Gastrocnemius medialis (tissue), 4 donors: ENCODE data around the gene GSPT1. TPM values are rescaled to one million over a fixed set of nuclear protein-coding genes. Genes with fewer than 3 reads are reported as not detected.

Experiments used
- ATAC-seq, 2 donors: fragments of 150-250 bp; one replicate each; pipeline ENCODE4 v1.9.1; 2016
- DNase-seq, 2 donors: peaks; one replicate each; pipeline ENCODE4 v3.0.0-alpha.2; 2019
- H3K27ac ChIP-seq, 4 donors: fragments of 200-600 bp; sonication (generic); 1 replicate in 1 of 4; 2 replicates in 3 of 4; pipeline ENCODE4 v1.5.1; 2016 to 2018; ENCODE audit warnings: mild to moderate bottlenecking in 2 of 4, moderate library complexity in 1 of 4
- H3K27me3 ChIP-seq, 3 donors: fragments of 200-600 bp; sonication (generic) in 2 of 3; 1 replicate in 1 of 3; 2 replicates in 2 of 3; pipeline versions ENCODE4 v1.5.1 to v1.6.0; 2016 to 2019; ENCODE audit warnings: mild to moderate bottlenecking in 1 of 3, moderate library complexity in 1 of 3
- H3K36me3 ChIP-seq, 2 donors: fragments of 200-600 bp; sonication (generic) in 1 of 2; one replicate each; pipeline ENCODE4 v1.5.1; 2017 to 2018
- H3K4me1 ChIP-seq, 2 donors: fragments of 200-600 bp; sonication (generic) in 1 of 2; one replicate each; pipeline ENCODE4 v1.5.1; 2016 to 2017; ENCODE audit warnings: mild to moderate bottlenecking in 2 of 2
- H3K4me3 ChIP-seq, 4 donors: fragments of 200-600 bp; sonication (generic) in 3 of 4; 1 replicate in 1 of 4; 2 replicates in 3 of 4; pipeline ENCODE4 v1.5.1; 2016 to 2019; ENCODE audit warnings: mild to moderate bottlenecking in 2 of 4
- H3K9me3 ChIP-seq, 3 donors: fragments of 200-600 bp; sonication (generic) in 2 of 3; 1 replicate in 1 of 3; 2 replicates in 2 of 3; pipeline ENCODE4 v1.5.1; 2016 to 2019
- POLR2A ChIP-seq, 2 donors: fragments of 450-650 bp; IDR thresholded peaks; one replicate each; pipeline ENCODE4 v1.6.1; 2017; ENCODE audit warnings: antibody characterized with exemption in 2 of 2, mild to moderate bottlenecking in 2 of 2, moderate library complexity in 2 of 2
- in situ Hi-C, 4 donors: fragments of 200-750 bp; cut with MboI; loops; one replicate each; pipeline versions ENCODE4 v1.15.0 to v1.8.0; 2017; ENCODE audit warnings: low sequenced_read_pairs in 4 of 4
- intact Hi-C: fragments of 100-400 bp; cut with DNase I; formaldehyde crosslinking; loops from one replicate; pipeline ENCODE4 v1.15.1; 2023; ENCODE audit warnings: low total_unique reads
- total RNA-seq, 4 donors: library from RNA; depleted of rRNA; stranded (reverse); fragments of >200 nt; gene quantifications; one replicate each; pipeline versions ENCODE4 v1.1.0 to v1.2.3, GENCODE V29; 2016
- TF ChIP-seq, protein P1 (sequence below), 5 experiments: fragments of 450-650 bp in 3 of 5; fragments of 200-600 bp in 2 of 5; sonication (generic) in 2 of 5; IDR thresholded peaks in 4 of 5; conservative IDR thresholded peaks in 1 of 5; 1 replicate in 4 of 5; 2 replicates in 1 of 5; pipeline ENCODE4 v1.5.1; 2016 to 2019; ENCODE audit warnings: antibody characterized with exemption in 5 of 5, mild to moderate bottlenecking in 3 of 5, moderate library complexity in 3 of 5

Gene GSPT1
- total RNA-seq, 4 donors from 2014 or later, result 86.9 to 169 (median 139) TPM

DNA sequence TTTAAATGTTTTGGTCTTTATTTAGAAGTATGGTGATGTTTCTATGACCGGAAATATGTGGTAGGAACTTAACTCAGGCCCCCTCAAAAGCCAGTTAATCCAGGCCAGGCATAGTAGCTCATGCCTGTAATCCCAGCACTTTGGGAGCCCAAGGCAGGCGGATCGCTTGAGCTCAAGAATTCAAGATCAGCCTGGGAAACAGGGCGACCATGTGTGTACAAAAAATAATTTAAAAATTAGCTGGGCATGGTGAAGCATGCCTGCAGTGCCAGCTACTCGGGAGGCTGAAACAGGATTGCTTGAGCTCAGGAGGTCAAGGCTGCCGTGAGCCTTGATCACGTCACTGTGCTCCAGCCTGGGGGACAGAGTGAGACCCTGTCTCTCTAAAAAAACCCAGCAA, 74.7 kb downstream of the GSPT1 start:
- Histone ChIP-seq H3K4me3 (no peak overlapping the region), H3K27ac (no peak overlapping the region), H3K4me1 (peaks cover 0 to 3% of the 10 kb centered on the region in 2 donors), H3K36me3 (peaks cover 4 to 98% of the 10 kb centered on the region in 2 donors), H3K27me3 (no peaks in the 10 kb centered on the region), H3K9me3 (no peaks in the 10 kb centered on the region)
- ATAC-seq, result no peak
- TF ChIP-seq, protein P1, sequence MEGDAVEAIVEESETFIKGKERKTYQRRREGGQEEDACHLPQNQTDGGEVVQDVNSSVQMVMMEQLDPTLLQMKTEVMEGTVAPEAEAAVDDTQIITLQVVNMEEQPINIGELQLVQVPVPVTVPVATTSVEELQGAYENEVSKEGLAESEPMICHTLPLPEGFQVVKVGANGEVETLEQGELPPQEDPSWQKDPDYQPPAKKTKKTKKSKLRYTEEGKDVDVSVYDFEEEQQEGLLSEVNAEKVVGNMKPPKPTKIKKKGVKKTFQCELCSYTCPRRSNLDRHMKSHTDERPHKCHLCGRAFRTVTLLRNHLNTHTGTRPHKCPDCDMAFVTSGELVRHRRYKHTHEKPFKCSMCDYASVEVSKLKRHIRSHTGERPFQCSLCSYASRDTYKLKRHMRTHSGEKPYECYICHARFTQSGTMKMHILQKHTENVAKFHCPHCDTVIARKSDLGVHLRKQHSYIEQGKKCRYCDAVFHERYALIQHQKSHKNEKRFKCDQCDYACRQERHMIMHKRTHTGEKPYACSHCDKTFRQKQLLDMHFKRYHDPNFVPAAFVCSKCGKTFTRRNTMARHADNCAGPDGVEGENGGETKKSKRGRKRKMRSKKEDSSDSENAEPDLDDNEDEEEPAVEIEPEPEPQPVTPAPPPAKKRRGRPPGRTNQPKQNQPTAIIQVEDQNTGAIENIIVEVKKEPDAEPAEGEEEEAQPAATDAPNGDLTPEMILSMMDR (IDR thresholded peaks at IDR 0.05 in 4 of 5, conservative IDR thresholded peaks at IDR 0.05 in 1 of 5), result no peak
- TF ChIP-seq POLR2A (IDR thresholded peaks at IDR 0.05), result no peak
- no peak for DNase-seq
- intact Hi-C loops, result loop anchor here (10.0 kb wide), 1 partner anchor 896 kb away; the partner anchor contains the start of genes CLEC16A and DEXI
- in situ Hi-C loops, result no loop called here

DNA sequence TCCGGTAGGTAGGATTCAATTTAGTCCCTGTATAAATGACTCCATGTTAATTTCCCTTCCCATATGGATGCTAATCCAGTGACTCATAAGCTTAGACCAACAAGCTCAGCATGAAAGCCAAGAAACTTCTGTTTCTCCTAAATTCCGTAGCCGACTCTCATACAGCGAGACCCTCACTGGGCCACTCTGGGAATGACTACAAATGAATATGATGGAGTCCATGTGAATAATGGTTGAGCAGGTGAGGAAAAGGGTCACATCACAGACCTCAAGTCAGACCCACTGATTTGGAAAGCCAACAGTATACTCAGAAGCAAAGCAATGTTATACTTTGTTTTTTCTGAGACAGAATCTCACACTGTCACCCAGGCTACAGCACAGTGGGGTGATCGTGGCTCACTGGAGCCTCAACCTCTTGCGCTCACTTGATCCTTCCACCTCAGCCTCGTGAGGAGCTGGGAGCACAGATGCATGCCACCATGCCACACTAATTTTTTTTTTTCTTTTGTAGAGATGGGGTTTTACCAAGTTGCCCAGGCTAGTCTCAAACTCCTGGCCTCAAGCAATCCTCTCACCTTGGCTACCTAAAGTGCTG, 79.0 kb downstream of the GSPT1 start:
- ATAC-seq (no peak), DNase-seq (no peak)
- Histone ChIP-seq H3K4me1 (peaks cover 11 to 24% of the 10 kb centered on the region in 2 donors), H3K9me3 (no peaks in the 10 kb centered on the region), H3K36me3 (peaks cover 0 to 56% of the 10 kb centered on the region in 2 donors), H3K4me3 (no peak overlapping the region), H3K27me3 (no peaks in the 10 kb centered on the region), H3K27ac (peak overlapping the region; percentile 84 to 89 (median 88))
- TF ChIP-seq, protein P1 (IDR thresholded peaks at IDR 0.05 in 4 of 5, conservative IDR thresholded peaks at IDR 0.05 in 1 of 5), result no peak
- in situ Hi-C loops, result no loop called here
- intact Hi-C loops, result loop anchor here (2.0 kb wide), 1 partner anchor 14 kb away; the partner anchor contains the start of gene RSL1D1

DNA sequence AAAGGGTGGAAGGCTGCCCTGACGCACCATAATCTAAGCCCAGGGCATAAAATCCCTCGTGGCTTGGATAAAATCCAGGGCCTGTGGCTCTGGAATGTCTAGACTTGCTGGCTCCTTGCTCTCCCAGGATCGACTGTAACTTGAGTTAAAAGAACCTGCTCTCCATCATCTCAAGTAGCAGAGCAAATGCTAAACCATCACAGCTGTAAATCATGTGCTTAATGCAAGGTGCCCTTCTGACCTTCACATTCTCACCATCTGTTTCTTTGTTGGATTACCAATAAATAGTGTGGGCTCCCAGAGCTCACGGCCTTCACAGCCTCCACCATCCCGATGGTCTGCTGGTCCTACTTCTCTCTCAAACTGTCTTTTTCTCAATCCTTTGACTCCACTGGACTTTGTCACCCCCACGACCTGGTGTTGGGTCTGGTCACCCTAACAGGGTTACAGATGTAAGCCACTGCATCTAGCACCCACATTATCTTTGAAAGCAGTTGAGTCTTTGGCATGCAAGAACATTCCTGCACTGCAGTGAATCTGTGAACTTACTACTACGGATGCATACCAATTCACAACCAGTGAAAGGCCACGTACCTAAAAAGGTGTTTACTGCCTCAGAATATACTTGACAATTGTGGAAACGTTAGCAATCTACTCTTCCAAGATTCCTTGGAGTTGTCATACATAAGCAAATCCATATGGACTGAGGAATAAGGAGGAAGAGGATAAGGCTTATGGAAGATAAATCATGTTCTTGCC, 79.7 kb downstream of the GSPT1 start:
- no peak overlapping the region for H3K4me3 ChIP-seq
- peaks cover 0 to 50% of the 10 kb centered on the region in 2 donors for H3K36me3 ChIP-seq
- H3K4me1 ChIP-seq, result peaks cover 11 to 24% of the 10 kb centered on the region in 2 donors
- intact Hi-C loops, result loop anchor here (2.0 kb wide), 1 partner anchor 15 kb away; the partner anchor contains the start of gene RSL1D1
- H3K27ac ChIP-seq, result peak overlapping the region; percentile 84 to 89 (median 88)
- H3K27me3 ChIP-seq, result no peaks in the 10 kb centered on the region
- in situ Hi-C loops, result no loop called here
- DNase-seq, result peak in 1 of 2 donors; percentile 38
- TF ChIP-seq, protein P1 (IDR thresholded peaks at IDR 0.05 in 4 of 5, conservative IDR thresholded peaks at IDR 0.05 in 1 of 5), result no peak
- no peak for TF ChIP-seq POLR2A (IDR thresholded peaks at IDR 0.05)
- H3K9me3 ChIP-seq, result no peaks in the 10 kb centered on the region
- ATAC-seq, result no peak

DNA sequence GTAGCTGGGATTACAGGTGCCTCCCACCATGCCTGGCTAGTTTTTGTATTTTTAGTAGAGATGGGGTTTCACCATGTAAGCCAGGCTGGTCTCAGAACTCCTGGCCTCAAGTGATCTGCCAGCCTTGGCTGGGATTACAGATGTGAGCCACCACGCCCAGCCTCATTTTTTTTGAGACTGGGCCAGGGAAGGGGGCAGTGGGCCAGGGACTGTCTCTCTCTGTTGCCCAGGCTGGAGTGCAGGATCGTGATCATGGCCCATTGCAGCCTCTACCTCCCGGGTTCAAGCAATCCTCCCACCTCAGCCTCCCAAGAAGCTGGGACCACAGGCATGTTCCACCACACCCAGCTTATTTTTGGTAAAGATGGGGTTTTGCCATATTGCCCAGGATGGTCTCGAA, 80.4 kb downstream of the GSPT1 start:
- in situ Hi-C loops (no loop called here), intact Hi-C loops (no loop called here)
- Histone ChIP-seq H3K9me3 (no peaks in the 10 kb centered on the region), H3K27ac (peak overlapping the region; percentile 84 to 89 (median 88)), H3K4me1 (peaks cover 11 to 24% of the 10 kb centered on the region in 2 donors), H3K27me3 (no peaks in the 10 kb centered on the region), H3K4me3 (no peak overlapping the region), H3K36me3 (peaks cover 0 to 42% of the 10 kb centered on the region in 2 donors)
- DNase-seq, result peak in 1 of 2 donors; percentile 52
- peak in 1 of 2 donors; percentile 5 for ATAC-seq
- TF ChIP-seq, protein P1 (IDR thresholded peaks at IDR 0.05 in 4 of 5, conservative IDR thresholded peaks at IDR 0.05 in 1 of 5), result no peak
- no peak for TF ChIP-seq POLR2A (IDR thresholded peaks at IDR 0.05)
